Transverse colon (tissue), 4 donors: Measurements from ENCODE around the gene MYH15. TPM values are rescaled to one million over a fixed set of nuclear protein-coding genes. Genes with fewer than 3 reads are reported as not detected.

Experiments used
- DNase-seq: peaks from one replicate; pipeline ENCODE4 v3.0.0-alpha.2; 2019
- H3K27ac ChIP-seq, 4 donors: fragments of 200-600 bp; sonication (generic); 2 replicates each; pipeline ENCODE4 v1.5.1; 2016 to 2018; ENCODE audit warnings: inconsistent platforms in 4 of 4
- H3K27me3 ChIP-seq: fragments of 200-600 bp; sonication (generic); 2 replicates; pipeline ENCODE4 v1.5.1; 2017; ENCODE audit warnings: inconsistent platforms
- H3K36me3 ChIP-seq, 4 donors: fragments of 200-600 bp; sonication (generic); 2 replicates each; pipeline ENCODE4 v1.5.1; 2017 to 2019; ENCODE audit warnings: inconsistent platforms in 4 of 4
- H3K4me1 ChIP-seq, 4 donors: fragments of 200-600 bp; sonication (generic); 2 replicates each; pipeline ENCODE4 v1.5.1; 2017 to 2020; ENCODE audit warnings: inconsistent platforms in 4 of 4
- H3K4me3 ChIP-seq, 4 donors: fragments of 200-600 bp; sonication (generic); 1 replicate in 1 of 4; 2 replicates in 3 of 4; pipeline versions ENCODE4 v1.5.1 to v1.6.1; 2017 to 2019; ENCODE audit warnings: inconsistent platforms in 4 of 4
- H3K9me3 ChIP-seq, 2 donors: fragments of 200-600 bp; sonication (generic); 2 replicates each; pipeline ENCODE4 v1.5.1; 2017 to 2019; ENCODE audit warnings: inconsistent platforms in 2 of 2
- CTCF ChIP-seq, 5 experiments: fragments of 200-600 bp in 3 of 5; fragments of 450-650 bp in 2 of 5; sonication (generic) in 3 of 5; IDR thresholded peaks; 1 replicate in 2 of 5; 2 replicates in 3 of 5; pipeline ENCODE4 v1.5.1; 2016 to 2017; ENCODE audit warnings: antibody characterized with exemption in 5 of 5, inconsistent platforms in 3 of 5, mild to moderate bottlenecking in 2 of 5, moderate library complexity in 1 of 5
- EP300 ChIP-seq: sonication (generic); formaldehyde crosslinking; IDR thresholded peaks from one replicate; pipeline ENCODE4 v1.6.1; 2017; ENCODE audit warnings: antibody characterized with exemption, low read depth
- POLR2A ChIP-seq: fragments of 450-650 bp; IDR thresholded peaks from one replicate; pipeline ENCODE4 v1.6.1; 2016; ENCODE audit warnings: antibody characterized with exemption, mild to moderate bottlenecking, moderate library complexity
- POLR2AphosphoS5 ChIP-seq, 3 donors: sonication (generic); formaldehyde crosslinking; IDR thresholded peaks; one replicate each; pipeline ENCODE4 v1.6.1; 2016; ENCODE audit warnings: antibody characterized with exemption in 3 of 3
- WGBS, 2 donors: methylation state at CpG; one replicate each; pipeline ENCODE4 v1.1.5; 2018; ENCODE audit warnings: low coverage in 1 of 2; 5-methylcytosine and 5-hydroxymethylcytosine counted together
- in situ Hi-C, 4 donors: fragments of 200-750 bp; cut with MboI; loops; one replicate each; pipeline versions ENCODE4 v1.15.0 to v1.15.1; 2017; ENCODE audit warnings: low sequenced_read_pairs in 3 of 4, low pct_ligation_motif_present in 1 of 4, low pct_unique_long_range_greater_than_20kb in 1 of 4
- intact Hi-C: fragments of 100-400 bp; cut with DNase I; formaldehyde crosslinking; loops from one replicate; pipeline ENCODE4 v1.15.1; 2023; ENCODE audit warnings: low total_unique reads
- total RNA-seq, 4 donors: library from RNA; depleted of rRNA; stranded (reverse); fragments of >200 nt; gene quantifications; one replicate each; pipeline ENCODE4 v1.1.0, GENCODE V29; 2016

MYH15 gene
- total RNA-seq, 4 donors from 2014 or later = 0.16 to 0.41 TPM; not detected in 2

DNA sequence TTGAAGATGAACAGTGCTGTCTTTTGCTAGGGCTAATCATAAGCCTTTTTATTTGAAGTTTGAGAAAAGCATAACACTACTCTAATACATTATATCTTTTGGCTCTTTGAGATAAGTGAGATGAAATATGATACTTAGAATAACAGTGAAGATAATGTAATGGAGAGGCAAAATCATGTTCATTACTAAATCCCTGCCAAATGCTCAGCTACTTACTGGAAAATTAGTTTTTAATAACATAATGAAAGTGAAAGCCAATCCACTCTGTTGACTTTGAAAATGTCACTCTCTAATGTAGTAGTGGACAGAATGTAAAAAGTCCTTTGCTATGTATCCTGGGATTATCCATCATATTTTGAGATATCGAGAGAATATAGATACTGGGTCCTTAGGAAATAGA, 35.9 kb upstream of the MYH15 start:
- no peaks in the 10 kb centered on the region for H3K4me1 ChIP-seq
- no peak for TF ChIP-seq POLR2A
- TF ChIP-seq POLR2AphosphoS5 (IDR thresholded peaks at IDR 0.05) = no peak
- TF ChIP-seq EP300 = no peak
- TF ChIP-seq CTCF (IDR thresholded peaks at IDR 0.05) = no peak
- H3K4me3 ChIP-seq = no peak overlapping the region
- WGBS, 2 donors = 82% methylated on average over 1 of the region's 1 CpG
- DNase-seq = no peak
- in situ Hi-C loops = no loop called here
- H3K27ac ChIP-seq = no peak overlapping the region
- no peaks in the 10 kb centered on the region for H3K9me3 ChIP-seq
- intact Hi-C loops = no loop called here
- no peaks in the 10 kb centered on the region for H3K27me3 ChIP-seq
- no peaks in the 10 kb centered on the region for H3K36me3 ChIP-seq

GRCh38 chr3:108538083-108538482, 27.7 kb upstream of the MYH15 start:
- 74 to 77% methylated on average over 4 of the region's 4 CpGs for WGBS, 2 donors
- Histone ChIP-seq H3K27me3 (no peaks in the 10 kb centered on the region), H3K36me3 (no peaks in the 10 kb centered on the region), H3K4me3 (no peak overlapping the region), H3K9me3 (no peaks in the 10 kb centered on the region), H3K27ac (no peak overlapping the region), H3K4me1 (no peaks in the 10 kb centered on the region)
- in situ Hi-C loops = no loop called here
- intact Hi-C loops = no loop called here
- no peak for DNase-seq
- no peak for TF ChIP-seq POLR2A
- no peak for TF ChIP-seq EP300
- no peak for TF ChIP-seq POLR2AphosphoS5 (IDR thresholded peaks at IDR 0.05)
- TF ChIP-seq CTCF (IDR thresholded peaks at IDR 0.05) = no peak

DNA sequence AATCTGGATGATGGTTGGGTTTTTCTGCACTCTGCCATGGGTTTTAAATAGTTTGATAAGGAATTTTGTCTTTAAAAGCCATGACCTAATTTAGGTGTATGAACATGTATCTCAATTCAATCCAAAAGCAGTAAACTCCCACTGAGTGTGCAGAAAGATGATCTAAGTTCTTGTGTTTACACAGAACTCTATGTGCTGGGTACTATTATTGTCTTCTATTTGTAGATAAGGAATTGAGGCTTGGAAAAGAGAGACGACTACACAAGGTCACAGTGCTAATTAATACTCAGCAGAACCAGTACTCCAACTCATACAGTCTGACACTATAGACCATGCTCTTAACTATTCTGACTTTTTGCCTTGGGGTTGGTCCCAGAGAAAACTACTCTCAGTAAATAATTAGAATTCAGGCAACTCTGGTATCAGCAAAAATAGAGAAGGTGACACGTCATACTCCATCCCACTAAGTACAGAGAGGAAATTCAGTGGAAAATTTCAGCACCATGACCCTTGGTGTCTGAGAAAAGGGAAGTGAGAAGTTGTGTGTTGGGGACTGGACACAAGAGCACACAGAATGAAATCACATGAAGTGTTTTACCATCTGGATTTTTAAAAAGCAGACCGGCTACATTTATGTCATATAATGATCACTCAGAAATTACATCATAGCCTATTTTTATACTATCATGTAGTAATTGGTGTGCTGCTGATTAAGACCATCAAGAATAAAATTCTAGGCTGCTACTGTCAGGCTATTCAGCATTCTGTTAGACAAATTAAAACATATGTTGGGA, 18.3 kb upstream of the MYH15 start:
- WGBS, 2 donors = 13 to 52% methylated on average over 1 to 3 of the region's 3 CpGs
- intact Hi-C loops (no loop called here), in situ Hi-C loops (no loop called here)
- TF ChIP-seq POLR2AphosphoS5 (IDR thresholded peaks at IDR 0.05) (no peak), EP300 (no peak), POLR2A (no peak), CTCF (IDR thresholded peaks at IDR 0.05) (no peak)
- H3K4me3 ChIP-seq = no peak overlapping the region
- no peaks in the 10 kb centered on the region for H3K9me3 ChIP-seq
- H3K36me3 ChIP-seq = no peaks in the 10 kb centered on the region
- no peak overlapping the region for H3K27ac ChIP-seq
- DNase-seq = no peak
- peaks cover 0 to 6% (median 1%) of the 10 kb centered on the region in 4 donors for H3K4me1 ChIP-seq
- H3K27me3 ChIP-seq = no peaks in the 10 kb centered on the region

GRCh38 chr3:108527817-108528216, 17.4 kb upstream of the MYH15 start:
- in situ Hi-C loops (no loop called here), intact Hi-C loops (no loop called here)
- no peak for TF ChIP-seq POLR2A
- TF ChIP-seq CTCF (IDR thresholded peaks at IDR 0.05) = no peak
- TF ChIP-seq POLR2AphosphoS5 (IDR thresholded peaks at IDR 0.05) = no peak
- no peak for TF ChIP-seq EP300

More at GRCh38 chr3:108527817-108528216, 17.4 kb upstream of the MYH15 start:
- DNase-seq = no peak
- H3K9me3 ChIP-seq = no peaks in the 10 kb centered on the region
- H3K36me3 ChIP-seq = no peaks in the 10 kb centered on the region
- 75 to 79% methylated on average over 2 of the region's 2 CpGs for WGBS, 2 donors
- no peak overlapping the region for H3K27ac ChIP-seq
- peaks cover 0 to 6% (median 1%) of the 10 kb centered on the region in 4 donors for H3K4me1 ChIP-seq
- H3K4me3 ChIP-seq = no peak overlapping the region
- H3K27me3 ChIP-seq = no peaks in the 10 kb centered on the region
